Endodermal cell (in vitro differentiated cells): ENCODE measurements around the gene CCNDBP1. TPM values are rescaled to one million over a fixed set of nuclear protein-coding genes. Genes with fewer than 3 reads are reported as not detected.
"Not testable (repeated sequence)": the region's sequence is repeated elsewhere in the genome, so short reads cannot be mapped to it uniquely, and the experiment has no call there.

Experiments
- DNase-seq: peaks from one replicate; pipeline ENCODE4 v3.0.0-alpha.2; 2017
- H3K27ac ChIP-seq: 2 replicates; pipeline ENCODE4 v1.5.1; 2013; ENCODE audit warnings: mild to moderate bottlenecking, low read depth, low read length, moderate library complexity
- H3K27me3 ChIP-seq: 2 replicates; pipeline ENCODE4 v1.6.1; 2013; ENCODE audit warnings: mild to moderate bottlenecking, low read length, moderate library complexity; ENCODE audit not compliant: insufficient read depth, control insufficient read depth, poor library complexity, severe bottlenecking
- H3K36me3 ChIP-seq: 2 replicates; pipeline ENCODE4 v1.7.0; 2013; ENCODE audit warnings: mild to moderate bottlenecking, low read length, moderate library complexity; ENCODE audit not compliant: control insufficient read depth, insufficient read depth
- H3K4me1 ChIP-seq: one replicate; pipeline ENCODE4 v1.7.0; 2013; ENCODE audit warnings: low read length; ENCODE audit not compliant: control insufficient read depth, insufficient read depth
- H3K4me3 ChIP-seq: 2 replicates; pipeline ENCODE4 v1.5.1; 2013; ENCODE audit warnings: mild to moderate bottlenecking, low read length, moderate library complexity
- H3K9ac ChIP-seq: 2 replicates; pipeline ENCODE4 v1.6.1; 2013; ENCODE audit warnings: mild to moderate bottlenecking, low read length, moderate library complexity; ENCODE audit not compliant: poor library complexity, severe bottlenecking; ENCODE audit errors: extremely low read depth
- H3K9me3 ChIP-seq: 2 replicates; pipeline ENCODE4 v1.6.1; 2013; ENCODE audit warnings: mild to moderate bottlenecking, low read length, moderate library complexity; ENCODE audit not compliant: control insufficient read depth
- H3K27ac Mint-ChIP-seq: 2 replicates; pipeline ENCODE4 v1.8.0; 2020; ENCODE audit warnings: mixed read lengths
- H3K27me3 Mint-ChIP-seq: 2 replicates; pipeline ENCODE4 v1.8.0; 2021; ENCODE audit warnings: mild to moderate bottlenecking, mixed read lengths; ENCODE audit not compliant: insufficient read depth
- H3K36me3 Mint-ChIP-seq: 2 replicates; pipeline ENCODE4 v1.8.0; 2020; ENCODE audit warnings: low read depth, mixed read lengths
- H3K4me1 Mint-ChIP-seq: 2 replicates; pipeline ENCODE4 v1.8.0; 2020; ENCODE audit warnings: mixed read lengths
- H3K4me3 Mint-ChIP-seq: 2 replicates; pipeline ENCODE4 v1.8.0; 2020; ENCODE audit warnings: mild to moderate bottlenecking, moderate library complexity, mixed read lengths
- H3K9me3 Mint-ChIP-seq: 2 replicates; pipeline ENCODE4 v1.8.0; 2020; ENCODE audit warnings: mild to moderate bottlenecking, mixed read lengths
- CTCF ChIP-seq: fragments of 200-600 bp; sonication (generic); conservative IDR thresholded peaks from 2 replicates; pipeline ENCODE4 v1.5.0; 2021; ENCODE audit warnings: antibody characterized with exemption, mild to moderate bottlenecking
- WGBS, 2 experiments: methylation state at CpG; one replicate each; pipeline versions ENCODE4 v1.1.5 to v1.1.7; 2013; ENCODE audit warnings: missing lambda C conversion rate in 2 of 2, mixed read lengths in 1 of 2; ENCODE audit not compliant: insufficient coverage in 1 of 2, insufficient read length in 1 of 2; 5-methylcytosine and 5-hydroxymethylcytosine counted together
- total RNA-seq, 2 donors: library from RNA; stranded (reverse); fragmentation: NEBNext Ultra II Directional in 1 of 2; extraction: Animal tissue kit (Norgen Biotek cat#: 25700) in 1 of 2; gene quantifications; 2 replicates in 1 of 2; 3 replicates in 1 of 2; pipeline ENCODE4 v1.2.1, GENCODE V29; 2021

CCNDBP1 gene
- total RNA-seq, 2 donors from 2014 or later = 25.7 to 43.5 TPM

DNA sequence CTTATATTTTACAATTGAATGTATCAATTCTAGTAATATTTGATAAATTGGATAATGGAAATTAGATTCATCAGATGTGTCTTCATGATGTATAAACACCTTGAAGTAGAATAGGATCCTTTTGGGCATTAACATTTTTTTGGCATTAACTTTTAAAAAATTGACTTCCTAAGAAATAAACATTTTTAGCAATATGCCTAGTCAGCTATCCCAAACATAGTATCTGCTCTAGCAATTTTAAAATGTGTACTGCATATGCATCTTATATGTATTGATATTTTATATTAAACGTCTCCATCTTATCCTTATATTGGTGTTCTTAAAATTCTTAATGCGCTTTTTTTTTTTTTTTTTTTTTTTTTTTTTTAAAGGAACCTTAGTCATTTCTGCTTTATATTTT is 8.5 kb downstream of the CCNDBP1 start:
- Histone ChIP-seq H3K4me1 (no peaks in the 10 kb centered on the region), H3K27me3 (no peaks in the 10 kb centered on the region), H3K27ac (no peak overlapping the region), H3K4me3 (no peak overlapping the region), H3K36me3 (peaks cover 72% of the 10 kb centered on the region), H3K9me3 (peaks cover 6% of the 10 kb centered on the region), H3K9ac (no peak overlapping the region)
- no peaks in the 10 kb centered on the region for H3K4me1 Mint-ChIP-seq
- no peak overlapping the region for H3K27ac Mint-ChIP-seq
- H3K36me3 Mint-ChIP-seq = peaks cover 66% of the 10 kb centered on the region
- H3K27me3 Mint-ChIP-seq = no peaks in the 10 kb centered on the region
- no peak overlapping the region for H3K4me3 Mint-ChIP-seq
- no CpG with 5 or more reads among the region's 2 CpGs for WGBS, 2 experiments
- peaks cover 14% of the 10 kb centered on the region for H3K9me3 Mint-ChIP-seq
- DNase-seq = no peak
- no peak for TF ChIP-seq CTCF

GRCh38 chr15:43194795-43195194 is 9.6 kb downstream of the CCNDBP1 start:
- no peaks in the 10 kb centered on the region for H3K4me1 ChIP-seq
- no peak overlapping the region for H3K9ac ChIP-seq
- Mint-ChIP-seq H3K27ac (no peak overlapping the region), H3K36me3 (peaks cover 68% of the 10 kb centered on the region), H3K4me3 (no peak overlapping the region), H3K9me3 (peaks cover 25% of the 10 kb centered on the region), H3K4me1 (no peaks in the 10 kb centered on the region), H3K27me3 (no peaks in the 10 kb centered on the region)
- H3K4me3 ChIP-seq = no peak overlapping the region
- peaks cover 64% of the 10 kb centered on the region for H3K36me3 ChIP-seq
- no peak overlapping the region for H3K27ac ChIP-seq
- H3K27me3 ChIP-seq = no peaks in the 10 kb centered on the region
- WGBS, 2 experiments = 100% methylated on average over 1 of the region's 2 CpGs; no CpG with 5 or more reads in 1 of the 2 experiments
- H3K9me3 ChIP-seq = peaks cover 6% of the 10 kb centered on the region
- no peak for TF ChIP-seq CTCF
- DNase-seq = no peak

- H3K27ac Mint-ChIP-seq = no peak overlapping the region
- H3K27me3 Mint-ChIP-seq = no peaks in the 10 kb centered on the region
- Histone ChIP-seq H3K27ac (no peak overlapping the region), H3K4me1 (no peaks in the 10 kb centered on the region), H3K27me3 (no peaks in the 10 kb centered on the region), H3K9ac (no peak overlapping the region), H3K9me3 (peaks cover 6% of the 10 kb centered on the region), H3K4me3 (no peak overlapping the region), H3K36me3 (peaks cover 44% of the 10 kb centered on the region)
- 93 to 95% methylated on average over 6 to 10 of the region's 10 CpGs for WGBS, 2 experiments
- peaks cover 26% of the 10 kb centered on the region for H3K9me3 Mint-ChIP-seq
- no peak overlapping the region for H3K4me3 Mint-ChIP-seq
- TF ChIP-seq CTCF = no peak
- no peaks in the 10 kb centered on the region for H3K4me1 Mint-ChIP-seq
- no peak for DNase-seq
- peaks cover 58% of the 10 kb centered on the region for H3K36me3 Mint-ChIP-seq
Observed at GRCh38 chr15:43196760-43197548, 11.8 kb downstream of the CCNDBP1 start.

DNA sequence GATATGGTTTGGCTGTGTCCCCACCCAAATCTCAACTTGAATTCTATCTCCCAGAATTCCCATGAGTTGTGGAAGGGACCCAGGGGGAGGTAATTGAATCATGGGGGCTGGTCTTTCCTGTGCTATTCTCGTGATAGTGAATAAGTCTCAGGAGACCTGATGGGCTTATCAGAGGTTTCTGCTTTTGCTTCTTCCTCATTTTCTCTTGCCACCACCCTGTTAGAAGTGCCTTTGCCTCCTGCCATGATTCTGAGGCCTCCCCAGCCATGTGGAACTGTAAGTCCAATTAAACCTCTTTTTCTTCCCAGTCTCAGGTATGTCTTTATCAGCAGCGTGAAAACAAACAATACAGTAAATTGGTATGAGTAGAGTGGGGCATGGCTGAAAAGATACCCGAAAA is 12.6 kb downstream of the CCNDBP1 start:
- not testable (repeated sequence) for H3K27me3 Mint-ChIP-seq, H3K4me1 Mint-ChIP-seq, H3K27ac ChIP-seq, H3K27ac Mint-ChIP-seq, H3K9ac ChIP-seq, H3K9me3 ChIP-seq, DNase-seq, H3K4me3 ChIP-seq, H3K27me3 ChIP-seq, H3K4me3 Mint-ChIP-seq, H3K4me1 ChIP-seq
- peaks cover 36% of the 10 kb centered on the region for H3K36me3 ChIP-seq
- WGBS, 2 experiments = 94 to 100% methylated on average over 3 of the region's 3 CpGs
- Mint-ChIP-seq H3K9me3 (peaks cover 26% of the 10 kb centered on the region), H3K36me3 (peaks cover 52% of the 10 kb centered on the region)

- WGBS, 2 experiments = 94 to 100% methylated on average over 1 to 4 of the region's 4 CpGs
- H3K9me3 Mint-ChIP-seq = peaks cover 26% of the 10 kb centered on the region
- H3K27ac Mint-ChIP-seq, H3K27me3 ChIP-seq, H3K4me1 ChIP-seq, H3K9me3 ChIP-seq, DNase-seq, H3K9ac ChIP-seq, H3K27ac ChIP-seq, H3K4me3 ChIP-seq, H3K4me1 Mint-ChIP-seq, H3K4me3 Mint-ChIP-seq, H3K27me3 Mint-ChIP-seq: not testable (repeated sequence)
- peaks cover 30% of the 10 kb centered on the region for H3K36me3 ChIP-seq
- H3K36me3 Mint-ChIP-seq = peaks cover 46% of the 10 kb centered on the region
Observed at GRCh38 chr15:43198556-43198955, 13.4 kb downstream of the CCNDBP1 start.
